H1 (cell line): ENCODE results near the gene MANEAL. TPM values are rescaled to one million over a fixed set of nuclear protein-coding genes. Genes with fewer than 3 reads are reported as not detected.

Experiments
- POU5F1 ChIP-seq: IDR thresholded peaks from 2 replicates; pipeline ENCODE4 v1.6.1; 2011; ENCODE audit warnings: low read depth, mild to moderate bottlenecking, low read length, moderate library complexity
- RXRA ChIP-seq: IDR thresholded peaks from 2 replicates; pipeline ENCODE4 v1.6.1; 2011; ENCODE audit warnings: low read depth, mild to moderate bottlenecking, low read length, moderate library complexity; ENCODE audit not compliant: insufficient read depth
- polyA plus RNA-seq, 7 experiments: library from polyadenylated mRNA; depleted of rRNA in 3 of 7; stranded (reverse) in 5 of 7; unstranded in 2 of 7; fragments of >200 nt in 5 of 7; fragments of 200-250 nt in 2 of 7; gene quantifications; 1 replicate in 5 of 7; 2 replicates in 1 of 7; 4 replicates in 1 of 7; pipeline versions ENCODE4 v1.2.1 to v1.2.3, GENCODE V29; 2011 to 2013; ENCODE audit warnings: missing spikeins in 2 of 7, mixed read lengths in 2 of 7
- total RNA-seq: library from RNA; stranded (reverse); fragmentation: NEBNext Ultra II Directional; extraction: Animal tissue kit (Norgen Biotek cat#: 25700); gene quantifications from 2 replicates; pipeline ENCODE4 v1.2.1, GENCODE V29; 2021

Gene MANEAL
- total and polyA plus RNA-seq, 2 of the 8 experiments (the other 6 are each of a cell fraction or from before 2014, with no cell fraction given), result 4.8 to 7.2 TPM

- TF ChIP-seq RXRA, result no peak
- TF ChIP-seq POU5F1, result no peak
These were observed 27.8 kb downstream of the MANEAL start (continued) for GRCh38 chr1:37821481-37821880.
